Transverse colon (tissue), 3 donors: ENCODE measurements around the gene DTWD1.

Experiments used
- POLR2A ChIP-seq: fragments of 450-650 bp; IDR thresholded peaks from one replicate; pipeline ENCODE4 v1.6.1; 2016; ENCODE audit warnings: antibody characterized with exemption, mild to moderate bottlenecking, moderate library complexity
- TF ChIP-seq, protein P1 (sequence below), 5 experiments: fragments of 200-600 bp in 3 of 5; fragments of 450-650 bp in 2 of 5; sonication (generic) in 3 of 5; IDR thresholded peaks; 1 replicate in 2 of 5; 2 replicates in 3 of 5; pipeline ENCODE4 v1.5.1; 2016 to 2017; ENCODE audit warnings: antibody characterized with exemption in 5 of 5, inconsistent platforms in 3 of 5, mild to moderate bottlenecking in 2 of 5, moderate library complexity in 1 of 5

DNA sequence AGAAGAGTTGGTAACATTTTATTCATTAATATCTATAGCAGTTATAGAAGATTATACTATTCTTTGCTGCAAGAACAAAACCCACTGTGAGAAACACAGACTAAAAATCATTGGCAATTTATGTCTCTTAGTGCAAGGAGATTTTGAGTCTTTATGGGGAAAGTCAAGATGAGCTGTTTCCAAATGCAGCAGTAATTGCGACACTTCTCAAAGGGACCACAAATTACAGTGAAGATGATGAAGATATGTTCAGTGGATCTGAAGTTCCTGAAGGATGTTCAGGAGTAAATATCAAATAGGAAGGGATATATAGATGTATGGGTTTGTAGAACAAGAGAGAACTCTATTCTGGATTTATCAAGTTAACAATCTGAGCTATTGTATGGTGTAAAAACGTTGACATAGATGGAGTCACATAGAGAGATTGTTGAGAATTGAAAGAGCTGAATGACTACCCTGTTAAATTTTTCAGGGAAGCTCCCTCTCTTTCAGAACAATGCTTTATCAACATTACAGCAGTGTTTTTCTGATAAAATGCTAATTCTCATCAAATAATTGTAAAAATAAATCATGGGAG is 71.8 kb downstream of the DTWD1 start:
- no peak for TF ChIP-seq POLR2A
- TF ChIP-seq, protein P1, sequence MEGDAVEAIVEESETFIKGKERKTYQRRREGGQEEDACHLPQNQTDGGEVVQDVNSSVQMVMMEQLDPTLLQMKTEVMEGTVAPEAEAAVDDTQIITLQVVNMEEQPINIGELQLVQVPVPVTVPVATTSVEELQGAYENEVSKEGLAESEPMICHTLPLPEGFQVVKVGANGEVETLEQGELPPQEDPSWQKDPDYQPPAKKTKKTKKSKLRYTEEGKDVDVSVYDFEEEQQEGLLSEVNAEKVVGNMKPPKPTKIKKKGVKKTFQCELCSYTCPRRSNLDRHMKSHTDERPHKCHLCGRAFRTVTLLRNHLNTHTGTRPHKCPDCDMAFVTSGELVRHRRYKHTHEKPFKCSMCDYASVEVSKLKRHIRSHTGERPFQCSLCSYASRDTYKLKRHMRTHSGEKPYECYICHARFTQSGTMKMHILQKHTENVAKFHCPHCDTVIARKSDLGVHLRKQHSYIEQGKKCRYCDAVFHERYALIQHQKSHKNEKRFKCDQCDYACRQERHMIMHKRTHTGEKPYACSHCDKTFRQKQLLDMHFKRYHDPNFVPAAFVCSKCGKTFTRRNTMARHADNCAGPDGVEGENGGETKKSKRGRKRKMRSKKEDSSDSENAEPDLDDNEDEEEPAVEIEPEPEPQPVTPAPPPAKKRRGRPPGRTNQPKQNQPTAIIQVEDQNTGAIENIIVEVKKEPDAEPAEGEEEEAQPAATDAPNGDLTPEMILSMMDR (IDR thresholded peaks at IDR 0.05) = no peak
